Measurements from ENCODE around the gene PPARD.
"Not testable (repeated sequence)": the region's sequence is repeated elsewhere in the genome, so short reads cannot be mapped to it uniquely, and the experiment has no call there.

- not testable (repeated sequence) for TF ChIP-seq ZNF256 (CRISPR knock-in tag; conservative IDR thresholded peaks at IDR 0.05); JUND (CRISPR knock-in tag; IDR thresholded peaks at IDR 0.05); CHD4 (IDR thresholded peaks at IDR 0.05; ENCODE audit: borderline replicate concordance, low read length); CTCF (CRISPR knock-in tag; IDR thresholded peaks at IDR 0.05); SIN3A (IDR thresholded peaks at IDR 0.05; ENCODE audit: borderline replicate concordance, low read depth, low read length); ELF1 (CRISPR knock-in tag; IDR thresholded peaks at IDR 0.05); ZNF3 (CRISPR knock-in tag; IDR thresholded peaks at IDR 0.05); TGIF2 (CRISPR knock-in tag; IDR thresholded peaks at IDR 0.05); CHD2 (IDR thresholded peaks at IDR 0.05; ENCODE audit: low read depth, low read length); POLR2AphosphoS5 (IDR thresholded peaks at IDR 0.05; ENCODE audit: low read depth, low read length); THYN1 (CRISPR knock-in tag; IDR thresholded peaks at IDR 0.05; ENCODE audit: borderline replicate concordance, low read depth)
Measured at GRCh38 chr6:35432702-35433101, 90.3 kb downstream of the PPARD start.

Data from HepG2 (cell line).